ENCODE results near the gene ATP23.

- TF ChIP-seq CTCF (conservative IDR thresholded peaks at IDR 0.05; ENCODE audit: low read length) (no peak), EZH2phosphoT487 (IDR thresholded peaks at IDR 0.05; ENCODE audit: borderline replicate concordance) (no peak)
Measured at GRCh38 chr12:57966536-57966935, 25.2 kb downstream of the ATP23 start.
